GM10847 (cell line): ENCODE results near the gene SDSL.

Experiments used
- POLR2A ChIP-seq: IDR thresholded peaks from 2 replicates; pipeline ENCODE4 v1.6.1; 2011; ENCODE audit not compliant: insufficient read length; ENCODE audit errors: extremely low read depth

The SDSL gene

DNA sequence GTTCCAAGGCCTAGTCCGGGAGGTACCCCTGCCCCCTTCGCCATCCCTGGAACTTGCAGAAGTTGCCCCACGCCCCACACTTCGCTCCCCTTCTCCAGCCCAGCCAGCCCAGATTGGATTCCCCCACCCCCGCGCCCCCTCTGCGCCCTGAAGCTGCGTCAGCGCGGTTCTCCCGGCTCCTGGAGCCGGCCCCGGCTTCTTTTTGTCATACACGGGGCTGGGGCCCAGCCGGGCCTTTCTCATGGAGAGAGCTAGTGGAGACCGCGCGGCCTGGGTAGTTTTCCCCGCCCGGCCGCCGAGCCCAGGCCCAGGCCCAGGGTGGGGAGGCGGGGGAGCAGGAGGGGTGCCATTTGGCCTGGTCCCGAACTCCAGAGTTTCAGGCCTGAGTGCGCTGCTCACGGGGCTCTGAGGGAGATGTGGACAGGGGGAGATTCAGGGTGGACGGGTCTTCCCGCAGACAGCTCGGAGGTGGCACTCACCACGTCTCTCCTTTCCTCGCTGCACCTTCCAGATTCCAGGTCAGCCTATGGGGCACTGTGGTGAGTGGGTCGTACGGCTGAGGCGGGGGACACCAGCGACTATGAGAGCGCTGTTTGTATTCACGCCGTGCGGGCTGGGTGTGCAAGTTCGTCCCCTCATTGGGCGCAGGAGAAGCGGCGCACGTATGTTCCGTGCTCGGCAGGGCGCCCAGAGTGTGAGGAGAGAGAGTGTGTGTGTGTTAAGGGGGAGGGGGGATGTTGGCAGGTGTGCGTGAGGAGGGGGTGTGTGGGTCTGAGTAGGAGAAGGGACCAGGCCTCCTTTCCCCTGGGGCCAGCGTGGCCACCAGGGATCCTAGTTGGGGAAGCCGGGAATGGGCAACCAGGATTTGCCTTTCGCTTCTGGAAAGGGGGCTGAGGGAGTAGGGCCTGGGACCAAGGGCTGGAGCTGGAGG, 50.3 kb downstream of the SDSL start:
- no peak for TF ChIP-seq POLR2A

DNA sequence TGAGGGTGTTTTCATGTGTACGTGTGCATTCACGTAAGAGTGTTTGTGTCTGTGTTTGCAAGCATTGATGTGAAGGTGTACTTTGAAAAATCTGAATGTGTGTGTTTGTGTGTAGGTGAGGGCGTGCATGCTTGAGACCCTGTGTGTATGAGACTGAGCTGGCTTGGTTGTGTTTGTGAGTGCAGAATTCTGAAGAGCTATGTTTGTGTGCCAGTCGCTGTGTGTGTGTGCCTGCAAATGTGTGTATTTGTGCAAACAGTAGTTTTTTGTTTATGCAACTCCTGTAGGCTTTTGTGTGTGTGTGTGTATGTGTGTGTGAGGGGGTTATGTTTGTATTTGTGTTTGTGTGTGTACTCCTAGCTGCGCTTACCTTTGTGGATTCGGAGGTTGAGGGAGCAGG, 51.2 kb downstream of the SDSL start:
- TF ChIP-seq POLR2A: no peak

DNA sequence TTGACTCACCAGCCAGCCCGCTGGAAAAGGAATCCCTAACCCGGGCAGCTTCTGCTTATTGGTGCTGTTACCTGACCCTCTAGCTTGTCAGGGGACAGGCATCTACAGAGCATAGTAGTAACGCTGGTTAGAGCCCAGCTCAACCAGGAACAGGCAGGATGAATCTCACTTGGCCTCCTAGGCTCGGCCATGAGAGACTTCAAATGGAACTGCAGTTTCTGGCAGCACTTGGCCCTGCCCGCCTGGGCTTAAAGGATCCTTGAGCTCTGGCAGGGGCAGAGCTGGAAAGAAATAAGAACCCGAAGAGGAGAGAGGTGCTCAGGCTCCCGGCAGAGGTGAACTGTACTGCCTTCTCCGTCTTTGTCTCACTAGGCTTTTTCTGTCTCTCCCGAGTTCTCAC, 51.8 kb downstream of the SDSL start:
- TF ChIP-seq POLR2A: no peak

DNA sequence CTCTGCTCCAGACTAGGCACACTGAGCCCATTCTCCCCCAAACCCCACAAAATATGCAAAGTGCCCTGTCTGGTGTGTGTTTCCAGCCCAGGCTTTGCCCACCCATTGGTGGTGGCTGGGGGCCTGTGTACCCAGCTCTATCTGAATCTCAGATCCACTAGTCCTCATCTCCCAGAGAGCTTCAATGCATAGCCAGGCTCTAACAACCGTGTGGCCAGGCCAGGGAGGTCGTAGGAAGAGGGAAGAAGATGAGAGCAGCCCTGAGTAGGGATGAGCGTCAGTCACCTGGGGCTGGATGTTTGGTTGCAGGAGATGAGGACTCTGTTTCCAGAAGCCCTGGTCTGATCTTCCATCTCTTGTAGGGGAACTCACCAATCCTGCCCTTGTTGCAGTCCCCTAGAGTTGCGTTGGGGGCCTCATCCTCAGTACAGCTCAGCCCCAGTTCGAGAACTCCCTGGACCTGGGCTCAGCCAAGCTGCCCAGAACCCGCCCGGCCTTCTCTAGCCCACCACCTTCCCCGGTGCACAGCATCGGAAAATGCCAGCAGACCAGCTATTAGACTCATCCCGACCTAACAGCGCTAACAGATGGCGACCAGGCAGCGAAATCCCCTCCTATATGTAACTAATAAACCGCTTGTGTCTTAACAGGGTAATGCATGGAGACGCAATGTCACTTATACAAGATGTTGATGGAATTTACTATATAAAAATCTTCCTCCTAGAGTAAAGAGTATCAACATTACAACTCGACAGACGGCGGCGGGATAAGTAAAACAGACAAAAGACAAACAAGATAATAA, 52.7 kb downstream of the SDSL start:
- TF ChIP-seq POLR2A: no peak

DNA sequence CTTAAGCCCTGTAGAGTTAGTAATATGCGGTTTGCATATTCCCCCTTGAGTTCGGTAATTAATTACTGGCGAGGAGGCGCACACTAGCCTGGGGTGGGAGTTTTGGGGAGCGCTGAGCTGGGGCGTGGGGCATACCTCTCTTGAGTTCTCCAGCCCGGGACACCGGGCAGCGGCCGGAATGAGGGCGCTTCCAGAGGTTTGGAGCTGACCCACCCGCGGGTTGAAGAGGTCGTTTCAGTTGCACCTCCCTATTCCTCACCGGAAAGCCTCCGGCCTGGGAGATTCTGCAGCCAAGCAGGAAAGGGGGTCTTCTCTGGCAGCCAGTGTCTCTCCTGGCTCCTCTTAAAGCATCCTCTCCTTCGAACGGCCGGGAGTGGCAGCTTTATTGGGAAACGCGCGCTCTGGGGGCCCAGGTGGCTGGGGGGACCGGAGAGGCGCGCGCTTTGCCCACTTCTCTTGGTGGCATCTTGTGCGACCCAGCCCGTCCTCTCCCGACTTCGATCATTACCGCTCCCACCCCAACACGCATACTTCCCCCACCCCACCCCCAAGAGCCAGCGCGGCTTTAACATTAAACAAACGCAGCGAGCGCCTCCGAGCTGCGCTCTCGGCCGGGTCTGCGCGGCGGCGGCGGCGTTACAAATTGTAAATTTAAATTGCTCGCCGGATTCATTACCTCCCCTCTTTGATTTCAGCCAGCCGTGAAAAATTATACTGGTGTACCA, 53.4 kb downstream of the SDSL start:
- TF ChIP-seq POLR2A: no peak

DNA sequence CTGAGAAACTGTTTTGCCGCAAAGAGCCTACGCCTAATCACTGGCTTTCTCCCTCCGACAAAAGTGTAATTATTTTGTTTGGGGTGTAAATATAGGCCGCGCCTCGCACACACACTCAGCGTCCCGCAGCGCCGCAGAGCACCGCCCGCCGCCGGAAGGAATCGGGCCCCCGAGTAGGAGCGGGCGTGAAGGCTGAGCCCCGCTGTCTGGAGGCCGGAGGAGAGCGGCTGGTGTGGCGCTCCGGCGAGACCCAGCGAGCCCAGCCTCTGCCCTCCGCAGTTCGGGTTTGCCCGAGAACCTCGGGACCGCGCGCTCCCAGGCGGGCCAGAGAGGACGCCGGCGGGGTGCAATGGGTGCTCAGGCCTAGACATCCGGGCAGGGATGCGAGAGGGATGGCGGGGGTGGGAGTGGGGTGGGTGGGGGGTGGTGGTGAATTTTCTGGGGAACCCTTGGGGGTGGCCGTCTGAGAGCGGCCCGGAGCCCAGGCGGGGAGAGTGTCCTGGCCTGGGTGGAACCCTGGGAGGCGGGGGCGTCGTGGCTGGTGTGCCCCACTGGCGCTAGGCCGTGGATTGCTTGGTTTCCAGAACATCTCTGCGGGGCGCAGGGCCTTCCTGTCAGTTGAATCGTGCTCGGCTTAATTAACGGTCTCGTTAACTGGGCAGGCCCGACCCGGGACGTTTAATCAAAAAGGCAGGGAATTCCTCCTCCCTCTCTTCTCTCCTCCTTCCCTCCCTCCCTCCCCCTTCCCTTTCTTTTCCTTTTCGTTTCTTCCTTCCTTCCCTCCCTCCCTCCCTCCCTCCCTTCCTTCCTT, 54.2 kb downstream of the SDSL start:
- no peak for TF ChIP-seq POLR2A

DNA sequence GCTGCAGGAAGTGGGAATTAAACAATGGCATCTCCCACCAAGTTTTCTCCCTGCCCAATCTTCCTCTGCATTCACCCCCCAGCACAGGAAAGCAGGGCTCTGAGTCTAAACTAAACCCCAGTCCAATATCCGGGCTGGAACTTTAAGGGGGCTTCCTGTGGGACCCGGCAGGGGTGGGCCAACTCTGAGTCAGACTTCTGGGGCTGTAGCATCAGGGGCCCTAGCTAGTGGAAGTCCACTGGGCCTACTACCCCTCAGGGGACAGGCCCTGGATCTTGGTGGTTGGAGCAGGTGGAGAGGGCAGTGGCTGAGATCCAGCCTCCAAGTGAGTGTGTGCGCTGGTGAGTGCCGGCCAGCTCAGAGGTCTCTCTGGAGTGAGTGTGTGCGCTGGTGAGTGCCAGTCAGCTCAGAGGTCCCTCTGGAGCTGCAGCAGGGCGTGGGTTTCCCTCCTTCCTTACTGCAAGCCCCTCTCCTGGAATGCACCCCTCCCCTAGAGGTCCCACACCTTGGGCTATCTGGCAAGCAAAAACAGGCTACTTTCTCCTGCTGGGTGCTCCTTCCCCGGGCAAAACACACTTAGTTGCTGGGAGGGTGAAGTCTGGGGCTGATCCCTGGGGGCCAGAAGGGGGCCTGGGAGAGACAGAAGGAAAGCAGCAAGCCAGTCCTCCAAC, 55.1 kb downstream of the SDSL start:
- no peak for TF ChIP-seq POLR2A

DNA sequence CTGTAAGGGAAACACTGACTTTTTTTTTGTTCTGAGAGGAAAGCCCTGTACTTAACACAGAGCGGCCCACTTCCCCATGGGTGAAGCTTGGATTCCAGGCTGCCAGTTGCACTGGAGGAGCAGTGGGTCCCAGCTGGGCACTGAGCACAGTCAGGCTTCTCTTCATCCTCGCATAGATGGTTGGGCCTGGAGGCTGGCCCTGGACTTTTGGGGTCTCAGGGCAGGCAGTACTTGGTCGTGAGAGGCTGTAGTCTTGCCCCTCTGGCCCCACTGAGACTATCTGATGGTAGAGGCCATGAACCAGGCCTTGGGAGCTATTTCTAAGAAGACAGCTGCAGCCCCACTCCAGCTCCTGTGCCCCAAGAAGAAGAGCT, 55.6 kb downstream of the SDSL start:
- no peak for TF ChIP-seq POLR2A

DNA sequence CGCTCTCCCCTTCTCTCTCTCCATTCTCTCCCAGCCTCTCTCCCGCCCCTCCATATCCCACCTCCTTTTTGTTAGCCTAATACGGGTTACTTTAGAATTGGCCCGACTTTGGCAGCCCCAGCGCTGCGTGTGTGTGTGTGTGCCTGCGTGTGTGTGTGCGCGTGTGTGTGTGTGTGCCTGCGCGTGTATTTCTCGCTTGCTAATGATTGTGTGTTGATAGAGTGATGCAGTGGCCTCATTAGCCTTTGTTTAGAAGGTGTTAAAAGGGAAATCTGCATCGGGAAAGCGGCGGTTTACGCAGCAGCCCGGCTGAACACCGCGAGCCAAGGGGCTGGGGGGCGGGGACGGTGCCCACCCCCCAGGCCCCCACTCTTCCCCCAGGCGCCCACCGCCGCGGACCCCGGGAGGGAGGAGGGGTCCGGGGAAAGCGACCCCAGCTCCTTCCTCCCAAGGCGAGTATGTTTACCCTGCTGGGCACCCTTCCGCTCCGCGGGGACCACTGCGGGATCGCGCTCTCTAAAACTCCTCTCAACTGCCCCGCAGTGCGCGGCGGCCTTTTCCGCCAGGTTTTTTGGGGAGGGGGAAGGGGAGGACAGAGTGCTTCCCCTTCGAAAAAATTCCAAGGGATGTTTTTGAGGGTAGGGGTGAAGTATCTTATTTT, 56.3 kb downstream of the SDSL start:
- no peak for TF ChIP-seq POLR2A

DNA sequence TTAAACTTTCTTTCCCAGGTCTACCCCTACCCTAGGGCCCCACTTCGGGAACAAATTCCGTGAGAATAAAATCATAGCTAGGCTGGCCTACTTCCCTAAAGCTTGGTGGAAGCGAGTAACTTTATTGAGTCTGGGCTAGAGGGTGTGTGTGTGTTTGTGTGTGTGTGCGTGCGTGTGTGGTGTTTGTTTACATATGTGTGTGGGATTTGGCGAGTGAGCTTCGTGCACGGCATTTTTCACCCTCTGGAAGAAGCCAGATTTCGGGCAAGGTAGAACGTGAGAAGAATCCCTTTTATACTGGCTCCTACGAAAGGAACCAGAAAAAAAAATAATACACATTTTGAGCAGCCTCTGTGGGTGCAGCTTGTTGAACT, 57.0 kb downstream of the SDSL start:
- no peak for TF ChIP-seq POLR2A

DNA sequence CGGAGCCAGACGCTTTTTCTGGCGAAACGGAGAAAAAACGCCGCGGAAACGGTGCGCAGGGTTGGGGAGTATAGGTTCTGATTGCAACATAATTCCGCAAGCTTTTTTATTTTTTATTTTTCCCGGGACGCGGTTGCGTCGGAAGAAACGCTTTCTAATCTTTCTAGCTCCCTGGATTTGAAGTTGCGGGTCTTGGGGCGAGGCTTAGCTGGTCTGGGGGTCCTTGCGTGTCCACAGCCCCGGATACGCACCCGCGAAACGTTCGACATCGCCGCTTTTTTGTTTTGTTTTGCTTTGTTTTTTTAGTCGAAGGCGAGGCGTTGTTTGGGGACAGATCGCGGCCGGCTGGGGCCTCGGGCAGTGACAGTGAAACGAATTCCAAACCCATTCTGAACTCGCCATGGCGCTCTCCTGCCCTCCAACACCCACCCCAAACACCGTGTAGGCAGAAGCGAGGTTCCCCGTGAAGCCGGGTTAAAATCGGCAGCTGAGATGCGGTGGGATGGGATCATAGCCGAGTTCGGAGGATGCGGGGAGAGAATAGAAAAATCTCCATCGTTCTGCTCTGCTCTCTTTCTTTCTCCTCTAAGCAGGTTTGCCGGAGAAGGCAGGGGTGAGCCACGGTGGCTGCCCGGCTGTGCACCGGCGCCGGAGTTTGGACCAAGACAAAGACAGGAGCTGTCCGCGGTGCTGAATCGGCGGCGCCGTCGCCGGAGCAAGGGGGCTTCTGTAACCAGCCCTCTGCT, 57.6 kb downstream of the SDSL start:
- no peak for TF ChIP-seq POLR2A

DNA sequence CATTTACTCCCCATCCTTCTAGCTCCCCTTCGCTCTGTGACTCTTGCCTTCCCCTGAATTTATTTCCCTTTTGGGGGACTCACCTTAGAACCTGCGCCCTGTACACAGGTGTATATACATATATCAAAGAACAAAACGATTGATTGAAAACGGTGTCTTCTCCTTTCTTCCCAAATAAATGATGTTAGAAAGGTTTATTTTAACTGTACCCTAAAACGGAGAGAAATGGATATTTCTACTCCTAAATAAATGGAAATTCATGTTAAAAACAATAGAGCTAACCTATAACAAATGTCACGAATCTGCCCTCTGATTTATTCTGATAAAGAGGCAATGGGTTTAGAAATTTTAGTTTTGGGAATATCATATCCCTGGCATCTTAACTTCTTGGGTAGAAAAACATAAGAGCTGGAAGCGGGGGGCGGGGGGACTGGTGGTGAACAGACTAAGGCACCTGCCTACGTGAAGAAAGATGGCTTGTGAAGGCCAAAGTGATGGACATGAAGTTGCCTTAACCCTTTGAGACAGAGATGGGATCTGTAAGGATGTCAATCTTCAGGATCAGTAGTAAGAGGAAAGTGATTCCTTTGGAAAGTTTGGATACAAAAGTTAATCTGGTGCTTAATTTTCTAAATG, 58.3 kb downstream of the SDSL start:
- TF ChIP-seq POLR2A: no peak

DNA sequence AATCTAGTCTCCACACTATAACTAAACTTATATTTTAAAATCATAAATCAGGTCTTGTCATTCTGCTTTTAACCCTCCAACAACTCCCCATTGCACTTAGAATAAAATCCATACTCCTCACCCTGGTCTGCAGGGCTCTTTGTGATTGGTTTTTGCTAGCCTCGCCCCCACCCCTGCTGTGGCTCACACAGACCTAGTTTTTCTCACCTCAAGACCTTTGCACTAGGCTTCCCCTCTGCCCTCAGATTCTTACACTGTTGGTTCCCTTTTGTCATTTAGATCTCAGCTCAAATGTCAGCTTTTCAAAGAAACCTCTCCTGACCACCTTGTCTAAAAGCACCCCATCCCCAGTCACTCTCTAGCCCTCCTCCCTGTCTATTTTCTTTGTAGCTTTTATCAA, 60.2 kb downstream of the SDSL start:
- TF ChIP-seq POLR2A: no peak
